Measurements from ENCODE around the gene ALDOA. TPM values are rescaled to one million over a fixed set of nuclear protein-coding genes. Genes with fewer than 3 reads are reported as not detected.

ALDOA gene
- total and polyA plus RNA-seq, 10 of the 15 experiments (the other 5 are each of a cell fraction or from before 2014, with no cell fraction given) = 218 to 2,339 (median 1,095) TPM

- DNase-seq (ENCODE audit: low read depth, low spot score) = no peak
Observed at GRCh38 chr16:30064729-30065101, 845 bp upstream of the ALDOA start.

More at GRCh38 chr16:30064729-30065101, 845 bp upstream of the ALDOA start:
- Histone ChIP-seq H3K4me1 (ENCODE audit: control insufficient read depth, insufficient read depth, low read length) (peaks cover 27% of the 10 kb centered on the region), H3K27me3 (replicated peaks in 1 of 2; ENCODE audit: control insufficient read depth in 2 of 2, insufficient read depth in 2 of 2, low read length in 1 of 2) (no peaks in the 10 kb centered on the region), H3K4me3 (peak overlapping the region; percentile 94), H3K9me3 (replicated peaks; ENCODE audit: control insufficient read depth, insufficient read depth, low read length) (no peaks in the 10 kb centered on the region), H3K9ac (ENCODE audit: control insufficient read depth, insufficient read depth, low read length) (peak overlapping the region; percentile 93), H2AFZ (ENCODE audit: control insufficient read depth, low read depth, low read length) (peak overlapping the region; percentile 77), H4K20me1 (ENCODE audit: control insufficient read depth, insufficient read depth) (peaks cover 24% of the 10 kb centered on the region), H3K79me2 (ENCODE audit: control insufficient read depth, insufficient read depth, low read length) (peaks cover 61% of the 10 kb centered on the region), H3K4me2 (ENCODE audit: control insufficient read depth, insufficient read depth) (peak overlapping the region; percentile 81), H3K36me3 (ENCODE audit: control insufficient read depth in 2 of 2, insufficient read depth in 2 of 2, low read length in 1 of 2) (peaks cover 25 to 27% of the 10 kb centered on the region in 2 experiments), H3K27ac (ENCODE audit: control insufficient read depth, insufficient read depth) (peak overlapping the region; percentile 94)
- peak; percentile 5 for ATAC-seq
- ChIA-PET RAD21 (ENCODE audit: unreplicated experiment) (interaction anchor here (0.6 to 3.7 kb wide), 6 partner anchors 9 to 565 kb away, joined by 3 to 42 read pairs (median 4); partner anchors contain the start of genes DCTPP1 and TBX6), SMC1A (ENCODE audit: uncharacterized antibody, unreplicated experiment) (interaction anchor here (1.2 kb wide), 1 partner anchor 30 kb away, joined by 3 read pairs; no protein-coding TSS in a partner anchor), POLR2A (interaction anchor here (0.6 to 4.3 kb wide), 8 partner anchors 10 to 318 kb away, joined by 3 to 21 read pairs (median 6); partner anchors contain the start of genes PPP4C, SEPTIN1, TBX6 and YPEL3), CTCF (interaction anchor here (0.7 to 8.5 kb wide), 4 partner anchors 10 to 32 kb away, joined by 3 to 77 read pairs (median 30); partner anchors contain the start of genes TBX6 and YPEL3)
- TF ChIP-seq, protein P1, sequence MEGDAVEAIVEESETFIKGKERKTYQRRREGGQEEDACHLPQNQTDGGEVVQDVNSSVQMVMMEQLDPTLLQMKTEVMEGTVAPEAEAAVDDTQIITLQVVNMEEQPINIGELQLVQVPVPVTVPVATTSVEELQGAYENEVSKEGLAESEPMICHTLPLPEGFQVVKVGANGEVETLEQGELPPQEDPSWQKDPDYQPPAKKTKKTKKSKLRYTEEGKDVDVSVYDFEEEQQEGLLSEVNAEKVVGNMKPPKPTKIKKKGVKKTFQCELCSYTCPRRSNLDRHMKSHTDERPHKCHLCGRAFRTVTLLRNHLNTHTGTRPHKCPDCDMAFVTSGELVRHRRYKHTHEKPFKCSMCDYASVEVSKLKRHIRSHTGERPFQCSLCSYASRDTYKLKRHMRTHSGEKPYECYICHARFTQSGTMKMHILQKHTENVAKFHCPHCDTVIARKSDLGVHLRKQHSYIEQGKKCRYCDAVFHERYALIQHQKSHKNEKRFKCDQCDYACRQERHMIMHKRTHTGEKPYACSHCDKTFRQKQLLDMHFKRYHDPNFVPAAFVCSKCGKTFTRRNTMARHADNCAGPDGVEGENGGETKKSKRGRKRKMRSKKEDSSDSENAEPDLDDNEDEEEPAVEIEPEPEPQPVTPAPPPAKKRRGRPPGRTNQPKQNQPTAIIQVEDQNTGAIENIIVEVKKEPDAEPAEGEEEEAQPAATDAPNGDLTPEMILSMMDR (IDR thresholded peaks at IDR 0.05 in 2 of 3, conservative IDR thresholded peaks at IDR 0.05 in 1 of 3; ENCODE audit: control insufficient read depth in 2 of 3, extremely low read depth in 1 of 3, insufficient read depth in 1 of 3, low read depth in 3 of 3, low read length in 3 of 3) = no peak
- no peak for TF ChIP-seq HDGF (IDR thresholded peaks at IDR 0.05)
- TF ChIP-seq RUNX3 (IDR thresholded peaks at IDR 0.05; ENCODE audit: low read length) = peak; percentile 11; the same call in 1 of the 2 replicates
- 0 out of 2 replicates have a peak, but pooled peaks have one; percentile 1 for TF ChIP-seq YY1 (IDR thresholded peaks at IDR 0.05; ENCODE audit: low read depth, low read length)
- intact Hi-C loops (cut with micrococcal nuclease; ENCODE audit: unreplicated experiment) (no loop called here), in situ Hi-C loops (cut with MboI) (no loop called here)
- BruUV-seq (replicated peaks) = no TSS peak
- WGBS (ENCODE audit: insufficient coverage, insufficient replicate concordance, low lambda C conversion rate, missing lambda C conversion rate) = under 1% methylated on average over 24 of the region's 25 CpGs
- no peak for FAIRE-seq

All from GM12878 (cell line).